Subcutaneous abdominal adipose tissue (tissue), 5 donors: ENCODE data around the gene RPS15A.

ENCODE experiments used
- H3K27ac ChIP-seq: one replicate; pipeline ENCODE4 v1.7.0; 2013; ENCODE audit warnings: low read depth, mild to moderate bottlenecking, inconsistent platforms, low read length, moderate library complexity
- H3K27me3 ChIP-seq, 5 donors: one replicate each; pipeline ENCODE4 v1.7.0; 2013; ENCODE audit warnings: low read length in 5 of 5, inconsistent platforms in 1 of 5; ENCODE audit not compliant: control insufficient read depth in 5 of 5, insufficient read depth in 4 of 5
- H3K36me3 ChIP-seq, 5 donors: one replicate each; pipeline ENCODE4 v1.7.0; 2013; ENCODE audit warnings: low read length in 5 of 5; ENCODE audit not compliant: control insufficient read depth in 5 of 5, insufficient read depth in 5 of 5
- H3K4me1 ChIP-seq, 5 donors: one replicate each; pipeline ENCODE4 v1.7.0; 2013; ENCODE audit warnings: low read length in 5 of 5, mild to moderate bottlenecking in 3 of 5, moderate library complexity in 1 of 5; ENCODE audit not compliant: control insufficient read depth in 5 of 5, insufficient read depth in 5 of 5
- H3K4me3 ChIP-seq, 5 donors: one replicate each; pipeline ENCODE4 v1.7.0; 2013; ENCODE audit warnings: low read length in 5 of 5, low read depth in 1 of 5
- H3K9ac ChIP-seq, 5 donors: one replicate each; pipeline ENCODE4 v1.7.0; 2013; ENCODE audit warnings: low read length in 5 of 5, mild to moderate bottlenecking in 4 of 5, moderate library complexity in 3 of 5
- H3K9me3 ChIP-seq, 5 donors: one replicate each; pipeline ENCODE4 v1.7.0; 2013; ENCODE audit warnings: low read length in 5 of 5; ENCODE audit not compliant: control insufficient read depth in 5 of 5
- donor health status: healthy.
- donor health status: healthy.
- donor health status: healthy.
- donor health status: healthy.
- donor health status: healthy.

Gene RPS15A

DNA sequence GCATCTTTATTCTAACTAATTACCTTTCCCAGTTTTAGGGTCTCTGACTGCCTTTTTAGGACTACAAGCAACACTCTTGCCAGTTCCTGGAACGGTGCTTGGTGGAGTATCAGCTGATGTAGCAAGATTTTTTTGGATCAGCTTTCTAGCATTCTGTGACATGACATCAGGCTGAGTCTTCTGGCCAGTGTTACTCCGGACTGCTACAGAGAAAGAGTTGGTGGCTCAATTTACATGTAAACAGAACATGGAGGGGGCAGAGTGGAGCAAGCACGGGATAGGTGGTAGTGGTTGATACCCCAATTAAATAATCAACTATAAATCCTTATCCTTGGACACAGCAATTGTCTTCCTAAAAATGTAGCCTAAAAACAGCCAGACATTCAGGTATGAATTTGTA is 21.8 kb upstream of the RPS15A start:
- no peaks in the 10 kb centered on the region for H3K4me1 ChIP-seq
- H3K4me3 ChIP-seq = no peak overlapping the region
- H3K36me3 ChIP-seq = peaks cover 56 to 79% (median 69%) of the 10 kb centered on the region in 5 donors
- H3K9me3 ChIP-seq = no peaks in the 10 kb centered on the region
- H3K27me3 ChIP-seq = no peaks in the 10 kb centered on the region
- H3K9ac ChIP-seq = no peak overlapping the region
- no peak overlapping the region for H3K27ac ChIP-seq

DNA sequence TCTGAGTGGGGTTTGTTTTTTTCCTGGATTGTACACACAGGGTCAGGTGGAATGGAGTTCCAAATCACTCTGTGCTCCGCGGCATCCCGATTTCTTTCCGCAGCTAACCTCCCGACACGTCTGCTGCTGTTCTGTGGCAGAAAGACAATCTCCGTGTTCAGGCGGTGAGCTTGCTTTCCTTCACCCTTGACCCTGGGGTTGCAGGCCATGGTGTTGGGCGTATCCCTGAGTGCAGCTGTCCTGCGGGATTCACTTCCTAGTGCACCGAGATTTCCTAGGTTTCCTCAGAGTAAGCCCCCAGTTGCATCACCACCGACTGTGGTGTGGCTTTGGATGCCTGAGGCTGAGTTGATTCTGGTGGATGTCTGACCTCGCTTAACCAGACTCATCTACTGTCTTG is 19.0 kb upstream of the RPS15A start:
- no peak overlapping the region for H3K9ac ChIP-seq
- H3K27ac ChIP-seq = no peak overlapping the region
- peaks cover 39 to 68% (median 44%) of the 10 kb centered on the region in 5 donors for H3K36me3 ChIP-seq
- H3K4me1 ChIP-seq = peaks cover 0 to 7% (median 2%) of the 10 kb centered on the region in 5 donors
- H3K4me3 ChIP-seq = no peak overlapping the region
- H3K27me3 ChIP-seq = no peaks in the 10 kb centered on the region
- H3K9me3 ChIP-seq = no peaks in the 10 kb centered on the region

DNA sequence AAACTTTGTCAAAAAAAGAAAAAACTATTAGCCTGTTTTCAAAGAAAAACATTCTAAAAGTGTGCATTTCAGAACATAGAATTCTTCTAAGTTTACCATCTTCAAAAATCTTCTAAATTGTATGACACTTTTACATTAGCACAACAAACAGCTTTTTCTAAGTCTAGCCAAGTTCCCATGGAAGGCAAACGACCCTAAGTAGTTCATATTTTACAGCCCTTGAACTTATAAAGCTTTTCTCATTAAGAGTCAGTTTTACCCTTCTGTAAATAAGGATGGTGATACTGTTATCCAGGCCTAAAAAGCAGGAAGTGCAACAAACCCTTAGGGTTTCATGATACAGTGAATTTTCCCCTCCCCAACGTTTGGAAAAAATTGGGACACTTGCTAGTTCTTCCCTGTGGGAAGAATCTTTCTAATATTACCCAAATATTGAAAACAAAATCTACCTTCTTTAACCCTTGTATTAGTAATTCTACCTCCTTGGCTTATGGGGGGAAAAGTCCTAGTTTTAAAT is 15.2 kb upstream of the RPS15A start:
- H3K27me3 ChIP-seq = no peaks in the 10 kb centered on the region
- H3K9ac ChIP-seq = no peak overlapping the region
- peaks cover 0 to 31% (median 16%) of the 10 kb centered on the region in 5 donors for H3K4me1 ChIP-seq
- no peak overlapping the region for H3K4me3 ChIP-seq
- H3K9me3 ChIP-seq = no peaks in the 10 kb centered on the region
- H3K36me3 ChIP-seq = peaks cover 21 to 44% (median 23%) of the 10 kb centered on the region in 5 donors
- no peak overlapping the region for H3K27ac ChIP-seq

DNA sequence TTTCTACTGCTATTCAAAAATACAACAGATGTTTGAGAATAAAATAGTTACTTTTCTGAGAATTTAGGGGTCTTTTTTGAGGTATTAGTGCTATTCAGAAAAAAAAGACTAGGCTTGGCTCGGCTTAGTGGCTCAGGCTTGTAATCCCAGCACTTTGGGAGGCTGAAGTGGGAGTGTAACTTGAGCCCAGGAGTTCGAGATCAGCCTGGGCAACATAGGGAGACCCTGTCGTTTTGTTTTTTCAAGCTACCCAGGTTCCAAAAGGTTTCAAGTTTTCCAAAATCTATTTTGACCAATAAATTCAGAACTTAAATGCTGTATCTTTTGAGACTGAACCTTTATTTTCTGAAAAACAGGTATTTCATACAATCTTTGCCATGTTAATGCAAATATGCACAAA is 14.4 kb upstream of the RPS15A start:
- Histone ChIP-seq H3K4me1 (peaks cover 0 to 39% (median 24%) of the 10 kb centered on the region in 5 donors), H3K4me3 (no peak overlapping the region), H3K9ac (peak overlapping the region in 2 of 5 donors; percentile 38 to 43)

DNA sequence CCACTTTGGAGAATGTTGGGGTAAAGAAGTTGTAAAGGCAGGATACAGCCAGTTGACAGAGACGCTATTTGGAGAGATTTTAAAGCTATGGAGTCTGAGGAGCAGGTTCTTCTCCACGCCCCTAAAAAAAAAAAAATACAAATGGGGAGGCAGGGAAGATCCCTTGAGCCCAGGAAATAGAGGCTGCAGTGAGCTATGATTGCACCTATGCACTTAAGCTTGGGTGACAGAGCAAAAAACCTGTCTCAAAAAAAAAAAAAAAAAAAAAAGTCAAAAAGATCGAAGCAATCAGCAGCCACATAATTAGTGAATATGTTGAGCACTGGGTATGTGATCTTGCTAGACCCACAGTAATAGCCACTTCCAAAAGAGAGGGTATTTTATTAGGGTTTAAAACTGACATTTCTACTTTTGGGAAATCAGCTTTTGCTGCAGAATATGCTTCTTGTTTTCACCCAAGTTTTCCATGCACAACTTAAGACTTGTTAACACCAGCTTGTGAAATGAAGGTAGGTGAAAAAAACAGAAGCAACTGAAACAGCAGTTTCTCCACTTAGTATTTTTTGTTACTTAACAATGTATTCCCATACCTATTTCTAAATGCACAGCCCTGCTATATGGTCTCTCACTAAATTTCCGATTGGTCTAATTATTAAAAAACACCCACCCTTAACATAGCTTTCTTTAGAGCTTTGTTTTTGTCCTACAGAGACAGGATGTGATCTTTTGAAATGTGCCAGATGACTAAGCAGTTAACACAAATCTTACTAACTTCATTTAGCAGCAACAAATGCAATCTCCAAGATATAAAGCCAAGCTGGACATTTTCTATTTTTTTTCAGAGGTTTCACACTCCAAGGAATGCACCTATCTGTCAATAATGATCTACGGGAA is 13.7 kb upstream of the RPS15A start:
- Histone ChIP-seq H3K9me3 (no peaks in the 10 kb centered on the region), H3K9ac (peak overlapping the region in 1 of 5 donors; percentile 1), H3K27me3 (no peaks in the 10 kb centered on the region), H3K4me1 (peaks cover 0 to 41% (median 28%) of the 10 kb centered on the region in 5 donors), H3K36me3 (peaks cover 8 to 29% (median 11%) of the 10 kb centered on the region in 5 donors), H3K27ac (peak overlapping the region; percentile 28), H3K4me3 (no peak overlapping the region)

More for the DNA sequence above, 14.4 kb upstream of the RPS15A start:
- Histone ChIP-seq H3K27ac (peak overlapping the region; percentile 28), H3K27me3 (no peaks in the 10 kb centered on the region), H3K36me3 (peaks cover 13 to 36% (median 18%) of the 10 kb centered on the region in 5 donors), H3K9me3 (no peaks in the 10 kb centered on the region)

GRCh38 chr16:18802767-18803343 is 12.7 kb upstream of the RPS15A start:
- no peak overlapping the region for H3K9ac ChIP-seq
- H3K36me3 ChIP-seq = peaks cover 0 to 24% (median 7%) of the 10 kb centered on the region in 5 donors
- H3K4me1 ChIP-seq = peaks cover 0 to 46% (median 35%) of the 10 kb centered on the region in 5 donors
- H3K27me3 ChIP-seq = no peaks in the 10 kb centered on the region
- H3K9me3 ChIP-seq = no peaks in the 10 kb centered on the region
- H3K27ac ChIP-seq = no peak overlapping the region
- no peak overlapping the region for H3K4me3 ChIP-seq

DNA sequence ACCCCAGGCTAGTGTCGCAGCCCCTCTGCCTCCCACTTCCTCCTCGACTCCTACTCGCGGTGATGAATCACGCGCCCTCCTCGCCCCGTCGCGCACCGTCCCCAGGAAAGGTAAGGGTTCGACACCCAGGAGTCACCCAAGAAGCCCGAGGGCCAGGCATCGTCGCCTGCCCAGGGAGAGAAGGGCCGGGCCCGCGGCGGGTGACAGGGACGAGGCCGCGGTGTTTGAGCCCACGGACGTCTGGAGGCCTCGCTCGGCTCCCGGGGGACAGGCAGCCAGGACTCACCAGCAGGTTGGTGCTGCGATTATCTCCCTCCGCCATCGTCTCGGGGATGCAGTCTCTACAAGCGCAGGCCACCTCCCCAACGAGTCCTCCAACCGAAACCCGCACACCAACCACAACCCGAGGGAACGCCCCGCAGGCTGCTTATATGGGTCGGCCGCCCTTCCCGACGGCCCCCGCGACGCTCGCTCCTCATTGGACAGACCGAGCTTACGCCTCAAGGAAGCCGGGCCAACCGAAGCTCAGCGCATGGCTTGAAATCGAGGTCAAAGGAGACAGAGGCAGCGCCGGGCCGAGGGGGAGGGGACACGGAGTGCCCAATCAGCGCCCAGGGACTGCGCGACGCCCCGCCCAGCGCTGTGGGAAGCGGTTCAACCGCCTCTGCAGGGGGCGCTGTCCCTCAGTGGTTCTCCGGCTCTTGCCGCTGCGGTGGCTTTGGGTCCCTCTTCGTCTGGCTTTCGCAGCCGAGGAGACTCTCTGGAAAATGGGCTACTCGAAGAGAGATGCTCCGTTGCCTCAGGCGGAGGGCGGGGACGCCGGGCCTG is 11.2 kb upstream of the RPS15A start, which contains the start of gene ARL6IP1:
ARL6IP1 (minus strand) TSS at position 405 of the 828 bp plus-strand sequence; CDS start at position 322, 83 bp downstream.
- peaks cover 0 to 50% (median 35%) of the 10 kb centered on the region in 5 donors for H3K4me1 ChIP-seq

DNA sequence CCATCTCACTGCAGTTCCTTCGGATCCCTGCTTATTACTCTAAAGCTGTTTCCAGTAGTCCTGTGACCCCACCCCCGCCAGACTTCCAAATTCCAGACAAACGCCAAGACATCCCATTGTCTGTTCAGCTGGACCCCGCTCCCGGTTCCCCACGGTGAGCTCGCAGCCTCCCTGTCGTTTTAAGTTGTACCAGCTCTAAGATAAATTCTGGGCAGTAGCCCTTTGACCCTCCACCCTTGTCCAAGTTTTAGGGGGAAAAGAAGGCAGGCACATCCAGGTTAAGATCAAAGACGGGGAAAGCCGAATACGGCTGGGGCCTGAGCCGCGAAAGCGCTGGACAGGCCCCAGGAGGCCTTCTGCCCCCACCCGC is 10.6 kb upstream of the RPS15A start:
- peak overlapping the region; percentile 85 for H3K27ac ChIP-seq
- peaks cover 0 to 50% (median 35%) of the 10 kb centered on the region in 5 donors for H3K4me1 ChIP-seq
- peak overlapping the region; percentile 75 to 98 (median 94) for H3K4me3 ChIP-seq
- peak overlapping the region; percentile 73 to 97 (median 91) for H3K9ac ChIP-seq
- no peaks in the 10 kb centered on the region for H3K27me3 ChIP-seq
- H3K36me3 ChIP-seq = peaks cover 3 to 21% (median 13%) of the 10 kb centered on the region in 5 donors
- H3K9me3 ChIP-seq = no peaks in the 10 kb centered on the region

More for the DNA sequence above, 11.2 kb upstream of the RPS15A start, which contains the start of gene ARL6IP1:
- Histone ChIP-seq H3K27ac (peak within 1 kb of the TSS; percentile 85), H3K36me3 (peaks cover 3 to 22% (median 8%) of the 10 kb centered on the region in 5 donors), H3K4me3 (peak within 1 kb of the TSS; percentile 75 to 98 (median 94)), H3K9ac (peak within 1 kb of the TSS; percentile 73 to 97 (median 91)), H3K27me3 (no peaks in the 10 kb centered on the region), H3K9me3 (no peaks in the 10 kb centered on the region)

GRCh38 chr16:18800293-18800692 is 10.2 kb upstream of the RPS15A start:
- Histone ChIP-seq H3K27me3 (no peaks in the 10 kb centered on the region), H3K9me3 (no peaks in the 10 kb centered on the region), H3K9ac (peak overlapping the region; percentile 73 to 97 (median 91)), H3K4me1 (peaks cover 0 to 50% (median 35%) of the 10 kb centered on the region in 5 donors), H3K27ac (peak overlapping the region; percentile 85), H3K36me3 (peaks cover 7 to 23% (median 18%) of the 10 kb centered on the region in 5 donors), H3K4me3 (peak overlapping the region; percentile 75 to 98 (median 94))
